ENCODE results near the gene ZNF507.
A peak's percentile ranks its signal among the peaks of the same experiment; 100 is the strongest.

The ZNF507 gene

DNA sequence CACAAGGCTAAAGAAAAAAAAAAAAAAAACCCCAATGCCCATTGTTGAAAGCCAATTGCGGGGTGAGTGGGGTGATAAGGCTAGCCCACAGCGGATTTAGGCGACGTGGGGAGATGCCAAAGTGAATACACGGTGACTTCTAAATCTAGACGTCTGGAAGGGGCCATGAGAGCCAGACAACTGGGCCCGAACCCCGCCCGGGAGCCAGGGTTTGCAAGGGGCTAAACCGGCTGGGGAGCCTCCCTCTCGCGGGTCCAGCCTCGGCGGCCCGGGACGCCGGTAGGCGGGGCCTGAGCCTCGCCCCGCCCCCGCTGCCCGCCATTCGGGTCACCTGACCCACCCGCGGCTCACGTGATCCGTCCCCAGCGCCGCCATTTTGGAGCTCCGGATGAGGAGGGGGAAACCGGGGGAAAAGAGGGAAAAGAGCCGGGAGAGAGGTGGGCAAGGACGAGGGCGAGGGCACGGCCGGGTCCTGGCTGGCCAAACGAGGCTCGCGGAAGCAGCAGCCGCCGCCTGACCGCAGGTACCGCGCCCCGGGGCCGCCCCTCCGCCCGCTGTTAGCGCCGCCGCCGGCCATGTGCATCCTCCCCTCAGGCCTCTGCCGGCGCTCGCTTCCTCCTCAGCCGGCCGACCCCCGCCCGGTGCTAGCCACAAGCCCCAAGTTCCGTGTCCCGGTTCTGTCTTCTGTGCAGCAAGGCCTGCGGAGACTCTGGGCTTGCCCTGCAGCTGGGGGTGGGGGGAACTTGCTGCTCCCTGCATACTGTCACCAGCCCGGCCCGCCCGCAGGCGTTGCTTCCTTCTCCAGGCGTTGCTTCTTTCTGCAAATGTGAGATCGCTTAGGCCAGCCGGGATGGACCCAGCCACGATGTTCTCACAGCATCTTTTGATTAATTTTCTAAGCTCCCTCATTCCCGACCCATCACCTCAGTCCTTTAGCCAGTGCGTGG lies at the start of gene ZNF507:
ZNF507 (plus strand) TSS at position 350 of the 947 bp plus-strand sequence. CDS start 7,221 bp downstream, outside the sequence.
- DNase-seq = peak; percentile 87

GRCh38 chr19:32296694-32297093 lies 48.7 kb upstream of the ZNF507 start:
- no peak for DNase-seq

- DNase-seq = no peak
Measured at GRCh38 chr19:32302778-32303177, 42.6 kb upstream of the ZNF507 start.

DNA sequence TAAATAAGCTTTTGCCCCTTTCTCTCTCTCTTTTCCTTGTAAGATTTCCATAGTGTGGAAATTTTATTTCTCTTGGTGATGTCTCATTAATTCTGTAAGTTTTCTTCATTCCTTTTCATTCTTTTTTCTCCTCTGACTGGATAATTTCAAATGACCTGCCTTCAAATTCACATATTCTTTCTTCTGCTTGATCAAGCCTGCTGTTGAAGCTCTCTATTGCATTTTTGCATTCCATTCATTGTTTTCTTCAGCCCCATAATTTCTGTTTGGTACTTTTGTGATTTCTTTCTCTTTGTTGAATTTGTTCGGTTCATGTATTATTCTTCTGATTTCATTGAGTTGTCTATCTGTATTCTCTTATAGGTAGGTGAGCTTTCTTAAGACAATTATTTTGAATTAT lies 42.2 kb upstream of the ZNF507 start:
- DNase-seq = no peak

DNA sequence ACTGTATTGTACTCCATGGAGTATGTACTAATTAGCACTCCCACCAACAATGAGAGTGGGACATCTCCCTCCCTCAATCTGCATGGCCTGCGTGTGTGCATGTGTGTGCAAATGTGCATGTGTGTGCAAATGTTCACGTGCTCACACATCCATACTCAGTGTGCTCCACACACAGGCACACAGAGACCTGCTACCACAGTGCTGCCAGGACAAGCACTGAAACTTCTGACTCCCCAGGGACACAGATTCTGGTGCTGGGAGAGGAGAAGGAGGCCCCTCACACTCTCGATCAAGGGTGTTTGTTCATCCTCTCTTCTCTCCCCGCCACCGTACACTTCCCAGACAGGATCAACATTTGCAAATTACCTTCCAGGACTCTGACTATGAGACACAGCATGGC lies 37.8 kb upstream of the ZNF507 start:
- DNase-seq = no peak

DNA sequence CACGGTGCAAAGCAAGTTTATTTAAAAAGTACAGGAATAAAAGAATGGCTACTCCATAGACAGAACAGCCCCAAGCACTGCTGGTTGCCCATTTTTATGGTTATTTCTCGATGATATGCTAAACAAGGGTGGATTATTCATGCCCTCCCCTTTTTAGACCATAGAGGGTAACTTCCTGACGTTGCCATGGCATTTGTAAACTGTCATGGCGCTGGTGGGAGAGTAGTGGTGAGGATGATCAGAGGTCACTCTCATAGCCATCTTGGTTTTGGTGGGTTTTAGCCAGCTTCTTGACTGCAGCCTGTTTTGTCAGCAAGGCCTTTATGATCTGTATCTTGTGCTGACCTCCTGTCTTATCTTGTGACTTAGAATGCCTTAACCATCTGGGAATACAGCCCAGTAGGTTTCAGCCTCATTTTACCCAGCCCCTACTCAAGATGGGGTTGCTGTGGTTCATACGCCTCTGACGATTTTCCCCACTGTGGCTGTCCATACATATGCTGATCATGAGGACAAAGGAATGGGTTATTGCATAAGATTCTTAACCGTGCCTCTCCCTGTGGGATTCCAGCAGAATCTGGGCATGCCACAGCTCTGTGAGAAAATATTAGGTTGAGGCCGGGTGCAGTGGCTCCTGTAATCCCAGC lies 36.9 kb upstream of the ZNF507 start:
- no peak for DNase-seq

GRCh38 chr19:32309711-32310390 lies 35.6 kb upstream of the ZNF507 start:
- no peak for DNase-seq

DNA sequence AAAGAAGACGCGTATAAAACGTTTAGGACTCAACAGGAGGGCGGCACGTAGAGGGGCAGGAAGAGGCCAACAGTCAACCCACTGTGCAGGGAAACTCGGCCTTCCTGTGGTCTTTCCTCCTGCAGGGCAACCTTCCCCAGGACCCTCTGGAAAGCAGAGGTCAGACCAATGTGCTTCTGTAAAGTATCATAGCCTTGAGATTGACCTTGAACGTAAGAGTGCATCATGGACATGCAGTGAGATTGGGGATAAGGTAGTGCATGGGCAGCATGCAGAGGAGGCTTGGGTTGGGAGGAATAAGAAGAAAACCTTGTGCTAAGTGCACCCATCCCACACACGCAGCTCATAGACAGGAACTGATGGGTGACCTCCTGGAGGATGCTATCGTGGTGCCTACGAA lies 34.0 kb upstream of the ZNF507 start:
- no peak for DNase-seq

DNA sequence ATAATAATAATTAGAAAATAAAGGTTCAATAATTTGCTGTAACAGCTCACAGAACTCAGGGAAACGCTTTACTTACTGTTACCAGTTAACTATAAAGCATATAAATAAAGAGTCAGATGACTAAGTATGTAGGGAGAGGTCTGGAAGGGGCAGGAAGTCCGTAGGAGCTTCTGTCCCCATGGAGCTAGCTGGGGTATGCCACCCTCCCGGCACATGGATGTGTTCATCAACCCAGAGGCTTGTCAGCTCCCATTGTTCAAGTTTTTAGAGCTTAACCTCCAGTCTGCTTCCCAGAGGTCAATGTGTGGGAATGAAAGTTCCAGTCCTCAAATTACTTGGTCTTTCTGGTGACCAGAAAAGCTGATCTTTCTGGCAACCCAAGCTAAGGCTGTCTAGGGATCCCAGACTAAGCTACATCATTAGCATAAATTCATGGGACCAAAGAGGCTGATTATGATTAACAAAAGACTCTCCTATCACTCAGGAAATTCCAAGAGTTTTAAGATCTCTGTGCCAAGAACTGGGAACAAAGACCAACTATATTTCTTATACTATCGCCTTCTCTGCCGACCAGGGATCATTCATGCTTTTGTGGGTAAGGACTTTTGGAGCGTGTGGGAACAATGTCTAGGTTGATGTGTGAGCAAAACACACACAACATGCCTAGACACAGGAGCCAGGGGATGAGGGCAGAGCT lies 31.7 kb upstream of the ZNF507 start:
- DNase-seq = no peak

GRCh38 chr19:32316034-32316433 lies 29.4 kb upstream of the ZNF507 start:
- no peak for DNase-seq

- no peak for DNase-seq
Measured at GRCh38 chr19:32317086-32317485, 28.3 kb upstream of the ZNF507 start.

GRCh38 chr19:32318884-32319520 lies 26.4 kb upstream of the ZNF507 start:
- DNase-seq = no peak

GRCh38 chr19:32322541-32322940 lies 22.9 kb upstream of the ZNF507 start:
- no peak for DNase-seq

DNA sequence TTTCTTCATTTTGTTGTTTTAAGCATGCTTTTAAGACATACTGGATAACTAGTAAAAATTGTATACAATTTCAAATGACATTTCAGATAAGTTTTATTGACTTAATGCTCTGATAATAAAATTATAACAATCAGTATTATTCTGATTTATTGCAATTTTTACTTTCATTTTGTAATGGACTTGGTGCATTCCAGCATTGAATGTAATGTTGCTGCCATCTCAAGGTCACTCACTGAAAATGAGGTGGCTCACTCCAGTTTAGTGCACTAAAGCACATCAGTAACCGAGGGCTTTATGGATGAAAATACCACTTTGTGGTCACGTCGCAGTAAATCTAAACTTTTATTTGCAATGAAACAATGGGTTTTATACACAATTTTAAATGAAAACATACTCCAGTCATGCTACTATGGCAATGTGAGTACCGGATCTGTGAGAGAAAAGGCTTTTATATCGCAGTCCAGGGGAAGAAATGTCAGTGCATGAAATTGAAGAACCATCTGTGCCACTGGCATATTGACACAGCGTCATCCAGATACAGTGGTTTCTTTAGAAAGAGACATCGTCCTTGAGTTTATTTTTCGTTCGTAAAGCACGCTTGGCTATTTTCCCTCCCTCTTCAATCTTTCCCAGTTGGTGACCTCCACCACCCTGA lies 20.7 kb upstream of the ZNF507 start:
- DNase-seq = no peak

DNA sequence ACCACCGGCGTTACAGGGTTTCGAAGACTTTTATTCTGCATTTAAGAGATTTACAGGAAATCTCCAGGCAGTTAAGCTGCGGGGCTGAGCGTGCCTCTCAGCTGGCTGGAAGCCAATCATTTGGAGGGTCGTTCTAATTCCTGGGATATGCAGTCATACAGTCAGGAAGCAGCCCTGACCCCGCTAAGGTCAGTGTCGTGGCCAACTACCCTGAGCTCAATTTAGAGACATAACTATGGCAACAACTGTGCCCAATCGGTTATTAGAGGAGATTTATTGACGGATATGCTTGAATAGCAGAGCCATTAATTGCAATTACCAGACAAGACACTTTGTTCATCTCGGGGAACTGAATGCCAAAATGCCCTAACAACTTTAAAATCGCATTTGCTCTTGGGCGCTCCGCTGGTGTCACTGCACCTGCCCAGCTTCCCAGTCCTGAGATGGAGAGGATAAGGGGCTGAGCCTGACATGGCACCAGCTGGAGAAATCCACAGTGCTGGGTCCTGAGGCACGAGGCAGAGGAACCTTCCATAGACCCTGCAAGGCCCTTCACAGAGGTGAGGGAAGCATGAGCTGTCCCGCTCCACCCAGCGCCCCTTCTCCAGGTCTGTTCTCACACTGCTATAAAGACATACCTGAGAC lies 15.1 kb upstream of the ZNF507 start:
- no peak for DNase-seq

GRCh38 chr19:32333227-32333626 lies 12.2 kb upstream of the ZNF507 start:
- no peak for DNase-seq

GRCh38 chr19:32336259-32337083 lies 8.9 kb upstream of the ZNF507 start:
- DNase-seq = no peak

DNA sequence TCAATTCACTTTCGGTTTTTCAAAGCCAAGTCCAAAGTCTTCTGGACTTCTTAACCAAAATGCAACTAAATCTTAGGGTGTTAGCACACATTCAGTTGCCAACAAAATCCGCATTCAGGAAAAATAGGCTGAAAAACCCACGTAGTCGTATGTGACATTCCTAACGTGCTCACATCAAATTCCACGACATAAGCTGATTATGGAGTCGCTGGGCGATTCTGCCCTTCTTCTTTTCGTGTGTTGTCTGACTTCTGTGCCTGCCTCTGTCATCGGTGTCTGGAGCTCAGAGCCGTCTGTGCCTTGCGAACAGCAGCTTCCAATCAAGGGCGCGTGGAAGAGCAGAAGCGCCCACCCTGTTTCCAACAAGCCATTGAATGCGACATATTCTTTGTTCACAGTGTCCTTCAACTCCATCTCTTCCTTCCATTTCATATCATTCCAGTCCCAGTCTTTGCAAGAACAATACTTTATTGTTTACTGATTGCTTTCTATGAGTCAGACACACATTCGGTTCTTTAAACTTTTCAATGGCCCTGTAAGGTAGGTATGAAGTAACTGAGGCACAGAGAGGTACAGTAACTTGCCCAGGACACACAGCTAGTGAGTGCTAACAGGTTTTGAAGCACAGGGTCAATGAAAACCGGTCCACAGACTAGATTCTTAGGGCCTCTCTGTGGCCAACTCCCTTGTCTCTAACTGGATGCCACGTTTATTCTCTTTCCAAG lies 8.2 kb upstream of the ZNF507 start:
- no peak for DNase-seq

DNA sequence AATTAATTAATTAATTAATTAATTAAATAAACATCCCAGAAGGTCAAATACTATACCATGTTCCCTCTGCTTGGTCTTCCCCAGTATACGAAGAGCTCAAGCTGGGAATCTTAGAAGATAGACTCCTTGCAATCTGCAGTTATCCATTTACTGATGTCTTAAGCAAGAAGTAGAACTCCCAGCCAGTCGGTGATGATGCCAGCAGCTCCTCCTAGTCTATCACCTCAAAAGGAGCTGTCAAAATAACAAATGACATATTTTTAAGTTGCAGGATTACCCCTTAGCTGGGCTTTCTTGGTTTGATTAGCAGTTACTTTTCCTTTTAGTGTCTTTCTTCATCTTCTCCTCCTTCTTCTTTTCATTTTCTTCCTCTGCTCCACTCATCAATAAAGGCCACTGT lies 6.0 kb upstream of the ZNF507 start:
- DNase-seq = no peak
